ENCODE data around the gene DOCK2. TPM values are rescaled to one million over a fixed set of nuclear protein-coding genes. Genes with fewer than 3 reads are reported as not detected.

Gene DOCK2
- total RNA-seq, 2 experiments from 2014 or later: 266 to 275 TPM

DNA sequence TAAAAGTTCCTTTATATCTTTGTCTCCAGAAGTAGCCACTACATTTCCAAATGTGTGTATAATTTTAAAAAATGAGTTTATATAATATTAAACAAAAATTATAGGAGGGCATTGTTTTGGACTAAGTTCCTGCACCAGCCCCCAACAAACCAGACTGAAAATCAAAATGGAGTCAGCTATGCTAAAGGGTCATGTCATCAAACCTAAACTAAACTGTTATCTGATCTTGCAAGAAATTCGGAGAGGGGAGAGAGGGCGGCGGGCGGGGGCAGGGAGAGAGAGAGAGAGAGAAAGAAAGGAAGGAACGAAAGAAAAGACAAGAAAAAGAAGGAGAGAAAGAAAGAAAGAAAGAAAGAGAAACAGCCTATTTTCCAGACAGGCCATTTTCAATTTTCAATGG is 63.5 kb downstream of the DOCK2 start:
- DNase-seq: no peak
- ATAC-seq (ENCODE audit: low read depth): no peak
- Mint-ChIP-seq H3K27me3 (no peaks in the 10 kb centered on the region), H3K4me1 (no peaks in the 10 kb centered on the region), H3K9me3 (no peaks in the 10 kb centered on the region), H3K27ac (no peak overlapping the region), H3K4me3 (no peak overlapping the region), H3K36me3 (peaks cover 46% of the 10 kb centered on the region)
- POLR2A ChIA-PET: no interaction called here

DNA sequence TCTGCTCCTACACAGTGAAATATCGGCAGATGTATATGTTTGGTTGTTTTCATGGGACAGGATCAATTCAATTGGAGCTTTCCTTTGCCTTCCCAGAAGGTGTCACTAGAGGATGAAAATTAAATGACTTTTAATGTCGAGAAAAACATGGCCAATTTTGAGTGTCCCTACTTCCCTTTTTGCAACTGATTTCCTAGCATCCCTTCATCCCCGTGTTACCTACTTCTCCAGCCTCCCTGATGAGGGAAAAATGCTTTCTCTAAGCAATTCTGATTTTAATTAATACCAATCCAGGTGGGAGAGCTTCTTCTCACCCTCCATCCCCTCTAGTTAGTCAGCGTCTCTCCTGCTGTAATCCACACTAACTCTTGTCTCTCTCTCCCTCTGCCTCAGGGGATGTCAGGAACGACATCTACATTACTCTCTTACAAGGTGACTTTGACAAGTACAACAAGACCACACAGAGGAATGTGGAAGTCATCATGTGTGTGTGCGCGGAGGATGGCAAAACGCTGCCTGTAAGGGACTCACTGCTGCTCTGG is 64.9 kb downstream of the DOCK2 start:
- H3K4me3 Mint-ChIP-seq: no peak overlapping the region
- H3K27me3 Mint-ChIP-seq: no peaks in the 10 kb centered on the region
- H3K27ac Mint-ChIP-seq: no peak overlapping the region
- no peaks in the 10 kb centered on the region for H3K4me1 Mint-ChIP-seq
- DNase-seq (no peak), ATAC-seq (ENCODE audit: low read depth) (no peak)
- no peaks in the 10 kb centered on the region for H3K9me3 Mint-ChIP-seq
- peaks cover 39% of the 10 kb centered on the region for H3K36me3 Mint-ChIP-seq
- POLR2A ChIA-PET: no interaction called here

DNA sequence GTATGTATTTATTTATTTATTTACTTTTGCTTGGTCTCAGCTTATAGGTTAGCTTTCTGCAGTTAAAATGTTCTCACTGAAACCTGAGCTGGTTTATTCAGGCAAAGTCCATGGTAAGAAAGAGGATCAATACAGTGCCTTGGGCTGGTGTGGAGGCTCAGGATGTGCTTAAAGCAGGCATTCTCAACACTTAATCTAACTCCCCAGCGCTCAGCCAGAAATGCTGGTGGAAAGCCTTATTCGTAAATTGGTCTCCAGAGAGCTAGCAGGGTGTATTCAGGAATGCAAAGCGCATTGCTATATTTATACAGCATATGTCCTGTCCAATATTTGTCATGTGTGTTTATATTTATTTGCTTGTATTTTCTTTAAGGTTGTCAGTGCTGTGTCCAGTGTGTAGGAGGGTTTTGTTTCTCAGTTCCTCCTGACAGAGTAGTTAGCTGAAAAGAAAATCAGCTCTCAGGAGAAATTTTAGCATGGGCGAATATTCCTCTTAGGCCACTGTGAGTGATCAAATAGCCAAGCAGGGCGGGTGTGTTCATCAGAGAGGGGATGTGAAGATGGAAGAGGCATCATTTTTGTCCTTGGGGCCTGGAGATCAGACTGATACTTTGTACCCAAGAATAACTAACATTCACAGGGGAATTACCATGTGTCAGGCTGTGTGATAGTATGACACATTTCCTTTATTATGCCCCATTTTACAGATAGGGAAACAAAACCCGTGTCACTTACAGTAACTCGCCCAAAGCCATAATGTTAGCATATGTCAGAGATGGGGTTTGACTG is 65.8 kb downstream of the DOCK2 start:
- Mint-ChIP-seq H3K36me3 (peaks cover 39% of the 10 kb centered on the region), H3K27ac (no peak overlapping the region), H3K4me3 (no peak overlapping the region), H3K27me3 (no peaks in the 10 kb centered on the region), H3K9me3 (no peaks in the 10 kb centered on the region), H3K4me1 (no peaks in the 10 kb centered on the region)
- no peak for ATAC-seq (ENCODE audit: low read depth)
- POLR2A ChIA-PET: no interaction called here
- DNase-seq: no peak

DNA sequence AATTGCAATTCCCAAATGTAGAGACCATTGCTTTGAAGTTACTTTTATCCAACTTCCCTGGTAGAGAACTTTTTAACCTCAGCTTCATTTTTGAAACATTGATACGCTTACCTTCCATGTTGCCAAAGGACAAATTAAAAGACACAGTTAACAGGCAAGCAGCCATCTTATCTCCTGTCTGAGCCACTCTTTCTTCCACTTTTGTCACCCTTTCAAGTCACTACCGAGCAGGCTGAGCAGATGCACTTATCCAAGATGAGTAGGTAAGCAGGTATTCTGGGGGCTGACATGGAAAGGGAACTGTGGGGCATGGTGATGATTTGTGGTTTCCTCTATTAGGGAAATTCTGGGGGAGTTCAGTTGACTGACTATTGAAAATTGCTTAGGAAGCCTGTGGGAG is 66.7 kb downstream of the DOCK2 start:
- Mint-ChIP-seq H3K4me3 (no peak overlapping the region), H3K4me1 (no peaks in the 10 kb centered on the region), H3K36me3 (peaks cover 38% of the 10 kb centered on the region), H3K27me3 (no peaks in the 10 kb centered on the region), H3K9me3 (no peaks in the 10 kb centered on the region), H3K27ac (no peak overlapping the region)
- no peak for DNase-seq
- no peak for ATAC-seq (ENCODE audit: low read depth)
- POLR2A ChIA-PET: no interaction called here

DNA sequence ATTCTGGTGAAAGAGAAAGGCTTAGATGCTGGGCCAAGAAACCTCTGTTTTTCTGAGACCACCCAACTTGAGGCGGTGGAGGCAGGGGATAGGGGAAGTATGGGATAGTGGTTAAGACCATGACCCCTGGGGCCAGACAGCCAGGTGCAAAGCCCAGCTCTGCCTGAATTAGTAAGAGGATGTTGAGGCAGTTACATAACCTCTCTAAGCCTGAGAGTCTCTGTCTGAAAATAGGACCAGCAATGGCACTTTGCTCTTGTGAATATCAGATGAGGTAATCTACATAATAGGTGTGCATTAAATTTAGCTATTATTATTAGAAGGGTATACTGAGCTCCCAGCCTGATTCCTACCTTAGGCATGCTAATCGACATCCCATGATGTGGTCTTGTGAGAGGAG is 68.2 kb downstream of the DOCK2 start:
- POLR2A ChIA-PET: no interaction called here
- Mint-ChIP-seq H3K4me1 (no peaks in the 10 kb centered on the region), H3K9me3 (no peaks in the 10 kb centered on the region), H3K27ac (no peak overlapping the region), H3K36me3 (peaks cover 37% of the 10 kb centered on the region), H3K4me3 (no peak overlapping the region), H3K27me3 (no peaks in the 10 kb centered on the region)
- no peak for ATAC-seq (ENCODE audit: low read depth)
- no peak for DNase-seq

DNA sequence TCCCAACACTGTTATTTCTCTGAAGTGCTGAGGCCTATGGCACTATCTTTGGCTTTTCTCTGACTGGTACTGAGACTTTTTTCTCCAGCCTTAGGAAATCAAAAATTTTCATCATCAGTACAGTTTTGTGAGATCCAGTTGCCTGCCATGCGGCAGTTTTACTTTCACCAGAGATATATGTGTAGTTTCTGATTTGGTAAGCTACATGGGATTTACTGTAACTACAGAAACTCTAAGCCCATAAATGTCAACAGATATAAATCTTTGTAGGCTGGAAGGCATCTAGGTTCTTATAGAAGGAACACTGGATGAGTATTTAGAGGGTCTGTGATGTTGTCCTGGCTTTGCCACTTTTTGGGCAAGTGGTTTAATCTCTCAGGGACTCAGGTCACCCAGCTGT is 69.0 kb downstream of the DOCK2 start:
- H3K36me3 Mint-ChIP-seq: peaks cover 41% of the 10 kb centered on the region
- POLR2A ChIA-PET: no interaction called here
- no peak for ATAC-seq (ENCODE audit: low read depth)

DNA sequence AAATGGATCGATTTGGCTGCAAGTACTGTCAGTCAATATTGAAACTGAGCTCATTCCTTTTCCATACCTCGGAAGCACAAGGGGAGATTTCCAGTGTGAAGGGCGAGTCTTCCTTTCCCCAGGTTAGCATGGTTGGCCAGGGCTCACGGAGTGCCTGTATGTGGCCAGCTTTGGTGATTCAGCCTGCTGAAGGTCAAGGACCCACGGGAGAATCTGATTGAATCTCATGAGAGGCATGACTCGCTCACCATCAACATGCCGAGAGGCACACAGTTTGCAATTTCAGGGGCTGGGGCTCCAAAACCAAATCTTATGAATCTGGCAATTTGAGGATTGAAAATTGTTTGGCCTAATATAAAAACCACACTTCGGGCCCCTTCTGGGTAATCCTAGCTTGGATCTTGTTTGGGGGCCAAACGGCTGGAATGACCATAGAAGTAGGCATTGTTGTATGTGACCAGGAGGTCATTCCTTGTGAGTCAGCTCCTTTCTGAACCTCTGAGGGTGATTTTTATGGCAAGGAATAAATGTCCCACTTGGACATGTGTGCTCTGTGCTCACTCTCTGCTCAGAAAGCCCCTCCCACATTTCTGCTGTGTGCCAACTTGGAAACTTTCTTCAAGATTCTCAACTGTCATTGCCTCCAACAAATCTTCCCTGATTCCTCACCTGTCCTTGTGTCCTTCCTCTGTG is 69.8 kb downstream of the DOCK2 start:
- Mint-ChIP-seq H3K4me1 (no peaks in the 10 kb centered on the region), H3K27me3 (no peaks in the 10 kb centered on the region), H3K36me3 (peaks cover 40% of the 10 kb centered on the region), H3K4me3 (no peak overlapping the region), H3K9me3 (no peaks in the 10 kb centered on the region), H3K27ac (no peak overlapping the region)
- DNase-seq: no peak
- POLR2A ChIA-PET: no interaction called here
- ATAC-seq (ENCODE audit: low read depth): no peak

More for the DNA sequence above, 69.0 kb downstream of the DOCK2 start:
- Mint-ChIP-seq H3K9me3 (no peaks in the 10 kb centered on the region), H3K4me1 (no peaks in the 10 kb centered on the region), H3K27ac (no peak overlapping the region), H3K4me3 (no peak overlapping the region), H3K27me3 (no peaks in the 10 kb centered on the region)
- no peak for DNase-seq

DNA sequence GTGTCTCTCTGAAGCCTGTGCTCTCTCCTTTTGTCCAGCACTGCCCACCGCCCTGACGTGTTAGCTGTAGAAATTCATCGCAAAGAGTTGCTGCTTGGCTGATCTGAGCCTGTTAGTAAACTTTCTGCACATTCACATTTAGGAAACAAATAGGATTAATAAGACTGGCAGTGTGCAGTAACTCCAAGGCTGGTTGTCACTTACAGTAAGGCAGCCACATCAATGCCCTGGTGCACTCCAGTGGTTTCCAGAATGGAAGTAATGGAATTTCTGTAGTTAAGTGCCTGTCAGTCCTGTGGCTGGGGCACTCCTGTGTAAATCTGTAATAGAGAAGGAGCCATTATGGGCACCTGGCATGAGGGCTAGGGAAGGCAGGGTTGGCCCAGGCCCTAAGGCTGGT is 70.6 kb downstream of the DOCK2 start:
- Mint-ChIP-seq H3K4me1 (no peaks in the 10 kb centered on the region), H3K9me3 (no peaks in the 10 kb centered on the region), H3K4me3 (no peak overlapping the region), H3K27ac (no peak overlapping the region), H3K36me3 (peaks cover 42% of the 10 kb centered on the region), H3K27me3 (no peaks in the 10 kb centered on the region)
- POLR2A ChIA-PET: no interaction called here
- DNase-seq (no peak), ATAC-seq (ENCODE audit: low read depth) (no peak)

DNA sequence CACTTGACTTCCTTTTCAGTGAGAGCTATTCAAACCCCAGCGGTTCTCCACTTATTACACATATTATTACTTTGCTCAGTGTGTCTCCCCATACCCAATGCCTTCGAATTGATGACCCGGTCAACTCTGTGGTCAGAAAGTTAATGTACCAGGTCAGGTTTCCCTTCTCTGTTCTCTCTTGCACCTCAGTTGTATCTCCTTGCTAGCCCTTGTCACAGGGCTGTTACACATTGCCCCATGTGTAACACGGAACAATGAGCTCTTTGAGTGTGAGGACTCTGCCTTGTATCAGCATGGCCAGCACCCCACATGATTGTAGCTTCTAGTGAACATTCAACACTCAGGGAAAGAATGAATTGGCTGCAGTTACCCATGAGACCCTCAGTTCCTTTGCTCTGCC is 73.6 kb downstream of the DOCK2 start:
- Mint-ChIP-seq H3K27me3 (no peaks in the 10 kb centered on the region), H3K4me3 (no peak overlapping the region), H3K27ac (no peak overlapping the region), H3K9me3 (no peaks in the 10 kb centered on the region), H3K4me1 (no peaks in the 10 kb centered on the region), H3K36me3 (peaks cover 57% of the 10 kb centered on the region)
- DNase-seq (no peak), ATAC-seq (ENCODE audit: low read depth) (no peak)
- POLR2A ChIA-PET: no interaction called here

DNA sequence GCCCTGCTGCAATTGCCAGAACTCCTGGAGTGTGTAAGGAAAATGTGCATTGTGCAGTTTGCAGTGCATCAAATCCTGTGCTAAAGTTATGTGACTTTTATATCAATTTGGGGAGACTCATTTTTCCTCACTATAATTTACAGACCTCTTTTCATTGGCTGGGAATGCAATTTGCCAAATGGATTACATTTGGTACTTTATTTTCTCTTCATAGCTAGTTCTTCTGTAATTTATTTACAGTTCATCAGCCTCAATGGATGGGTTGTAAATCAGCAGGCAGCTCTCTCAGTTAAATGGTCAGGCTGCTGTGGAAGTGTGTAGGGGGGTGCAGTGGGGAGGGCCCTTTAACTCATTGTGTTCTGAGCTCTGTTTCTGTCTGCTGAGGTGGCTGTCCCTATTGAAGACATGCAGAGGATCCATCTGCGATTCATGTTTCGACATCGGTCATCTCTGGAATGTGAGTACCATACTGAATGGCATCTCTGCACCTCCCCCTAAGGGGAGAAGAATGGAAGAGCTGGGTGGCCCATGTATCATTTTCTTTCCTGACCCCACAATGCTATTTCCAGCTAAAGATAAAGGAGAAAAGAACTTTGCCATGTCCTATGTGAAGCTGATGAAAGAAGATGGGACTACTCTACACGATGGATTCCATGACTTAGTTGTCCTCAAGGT is 74.6 kb downstream of the DOCK2 start:
- POLR2A ChIA-PET: no interaction called here
- DNase-seq (no peak), ATAC-seq (ENCODE audit: low read depth) (no peak)
- Mint-ChIP-seq H3K36me3 (peaks cover 65% of the 10 kb centered on the region), H3K27me3 (no peaks in the 10 kb centered on the region), H3K27ac (no peak overlapping the region), H3K4me1 (no peaks in the 10 kb centered on the region), H3K9me3 (no peaks in the 10 kb centered on the region), H3K4me3 (no peak overlapping the region)

DNA sequence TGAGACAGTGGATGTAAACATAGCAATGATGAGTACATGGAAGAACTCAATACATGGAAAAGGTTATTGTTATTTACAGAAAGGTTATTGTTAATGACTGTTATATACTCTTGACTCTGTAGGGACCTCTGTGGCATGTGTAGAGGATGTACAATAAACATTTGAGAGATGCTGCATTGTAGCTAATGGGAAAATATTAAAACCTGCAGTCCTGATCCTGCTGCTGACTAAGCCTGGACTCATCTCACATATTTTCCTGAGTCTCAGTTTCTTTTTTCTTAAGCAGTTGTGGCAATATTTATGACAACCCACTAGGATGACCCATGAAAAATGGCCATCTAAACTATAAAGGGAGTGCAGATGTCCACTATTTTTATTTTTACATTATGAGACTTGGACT is 75.4 kb downstream of the DOCK2 start:
- POLR2A ChIA-PET: no interaction called here
- H3K4me1 Mint-ChIP-seq: no peaks in the 10 kb centered on the region

DNA sequence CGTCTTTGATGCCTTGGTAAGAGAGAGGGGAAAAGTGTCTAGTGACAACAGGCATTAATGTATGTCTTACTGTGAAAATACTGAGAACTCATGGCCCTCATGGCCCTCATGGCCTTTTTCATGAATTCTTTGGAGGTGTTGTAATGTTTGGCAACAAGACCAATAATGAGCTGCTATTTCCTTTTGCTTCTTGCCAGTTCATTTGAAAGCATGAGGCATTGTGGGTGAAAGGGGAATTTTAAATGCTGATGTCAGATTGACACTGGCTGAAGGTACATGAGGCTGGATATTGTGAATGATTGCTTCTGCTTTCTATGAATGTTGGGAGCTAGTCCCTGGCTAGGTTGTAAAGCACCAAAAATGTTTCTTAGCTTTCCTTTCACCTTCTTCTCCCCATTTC is 79.2 kb downstream of the DOCK2 start:
- Mint-ChIP-seq H3K9me3 (no peaks in the 10 kb centered on the region), H3K27ac (no peak overlapping the region), H3K4me3 (no peak overlapping the region), H3K4me1 (no peaks in the 10 kb centered on the region), H3K27me3 (no peaks in the 10 kb centered on the region), H3K36me3 (peaks cover 81% of the 10 kb centered on the region)
- ATAC-seq (ENCODE audit: low read depth) (no peak), DNase-seq (no peak)
- POLR2A ChIA-PET: no interaction called here

More for the DNA sequence above, 75.4 kb downstream of the DOCK2 start:
- no peaks in the 10 kb centered on the region for H3K9me3 Mint-ChIP-seq
- H3K27me3 Mint-ChIP-seq: no peaks in the 10 kb centered on the region
- no peak overlapping the region for H3K27ac Mint-ChIP-seq
- H3K4me3 Mint-ChIP-seq: no peak overlapping the region
- peaks cover 69% of the 10 kb centered on the region for H3K36me3 Mint-ChIP-seq
- DNase-seq (no peak), ATAC-seq (ENCODE audit: low read depth) (no peak)

DNA sequence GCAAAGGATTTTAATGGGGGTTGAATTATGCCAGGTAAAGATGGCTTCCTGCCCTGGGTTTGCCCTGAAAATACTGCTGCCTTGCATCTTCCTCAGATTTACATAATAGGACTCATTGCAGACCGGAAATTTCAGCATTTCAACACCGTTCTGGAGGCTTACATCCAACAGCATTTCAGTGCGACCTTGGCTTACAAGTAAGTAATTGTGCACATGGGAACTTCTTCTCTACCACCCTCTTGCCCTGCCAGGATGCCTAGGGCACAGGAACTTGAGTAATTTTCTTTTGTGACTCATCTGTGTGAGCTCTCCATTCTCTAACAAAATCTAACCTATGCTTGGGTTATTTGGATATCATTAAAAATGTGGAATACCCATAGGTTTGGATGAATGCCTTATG is 80.2 kb downstream of the DOCK2 start:
- POLR2A ChIA-PET: no interaction called here
- Mint-ChIP-seq H3K4me3 (no peak overlapping the region), H3K27ac (no peak overlapping the region), H3K27me3 (no peaks in the 10 kb centered on the region), H3K4me1 (no peaks in the 10 kb centered on the region), H3K9me3 (no peaks in the 10 kb centered on the region), H3K36me3 (peaks cover 82% of the 10 kb centered on the region)
- no peak for DNase-seq
- no peak for ATAC-seq (ENCODE audit: low read depth)

Measured in activated naive CD8-positive, alpha-beta T cell treated with anti-CD3 and anti-CD28 coated beads, Interleukin-2, amount 10 ng/mL, durations not matched to agents 7 days and 5 days (primary cell).